ENCODE data around the gene KIF3B. TPM values are rescaled to one million over a fixed set of nuclear protein-coding genes. Genes with fewer than 3 reads are reported as not detected.

The KIF3B gene
- total and polyA plus RNA-seq, 12 donors = 8.4 to 62.1 (median 28.6) TPM

GRCh38 chr20:32363492-32363891 lies 86.0 kb downstream of the KIF3B start:
- H3K27ac ChIP-seq = peak overlapping the region in 4 of 5 donors; percentile 25 to 93 (median 71)
- TF ChIP-seq CTCF (IDR thresholded peaks at IDR 0.05) (no peak), POLR2A (IDR thresholded peaks at IDR 0.05) (no peak)
- no peaks in the 10 kb centered on the region for H3K9me3 ChIP-seq (replicated peaks in 1 of 3)
- DNase-seq = no peak
- intact Hi-C loops (cut with DNase I) = no loop called here
- H3K4me3 ChIP-seq = no peak overlapping the region
- peaks cover 42 to 85% of the 10 kb centered on the region in 2 donors for H3K4me1 ChIP-seq (replicated peaks in 1 of 2)
- 30 to 58% (median 48%) methylated on average over 2 of the region's 2 CpGs for WGBS, 4 donors
- no peaks in the 10 kb centered on the region for H3K27me3 ChIP-seq
- H3K36me3 ChIP-seq (replicated peaks in 1 of 2) = no peaks in the 10 kb centered on the region

GRCh38 chr20:32364554-32365208 lies 87.2 kb downstream of the KIF3B start:
- WGBS, 4 donors = 70 to 79% (median 77%) methylated on average over 7 of the region's 7 CpGs
- Histone ChIP-seq H3K36me3 (replicated peaks in 1 of 2) (peaks cover 0 to 11% of the 10 kb centered on the region in 2 donors), H3K4me1 (replicated peaks in 1 of 2) (peaks cover 42 to 81% of the 10 kb centered on the region in 2 donors), H3K4me3 (no peak overlapping the region), H3K27ac (peak overlapping the region in 1 of 5 donors; percentile 73), H3K27me3 (no peaks in the 10 kb centered on the region), H3K9me3 (replicated peaks in 1 of 3) (no peaks in the 10 kb centered on the region)
- intact Hi-C loops (cut with DNase I) = no loop called here
- no peak for TF ChIP-seq CTCF (IDR thresholded peaks at IDR 0.05)
- no peak for TF ChIP-seq POLR2A (IDR thresholded peaks at IDR 0.05)
- DNase-seq = no peak

- no peak overlapping the region for H3K4me3 ChIP-seq
- no peaks in the 10 kb centered on the region for H3K9me3 ChIP-seq (replicated peaks in 1 of 3)
- TF ChIP-seq POLR2A (IDR thresholded peaks at IDR 0.05) (no peak), CTCF (IDR thresholded peaks at IDR 0.05) (no peak)
- intact Hi-C loops (cut with DNase I) = no loop called here
- H3K27ac ChIP-seq = no peak overlapping the region
- peaks cover 0 to 20% of the 10 kb centered on the region in 2 donors for H3K36me3 ChIP-seq (replicated peaks in 1 of 2)
- no peak for DNase-seq
- WGBS, 4 donors = 62 to 71% (median 65%) methylated on average over 5 of the region's 5 CpGs
- H3K4me1 ChIP-seq (replicated peaks in 1 of 2) = peaks cover 37 to 72% of the 10 kb centered on the region in 2 donors
- H3K27me3 ChIP-seq = no peaks in the 10 kb centered on the region
These were observed 88.1 kb downstream of the KIF3B start for GRCh38 chr20:32365564-32365963.

- intact Hi-C loops (cut with DNase I) = no loop called here
- Histone ChIP-seq H3K4me3 (no peak overlapping the region), H3K36me3 (replicated peaks in 1 of 2) (peaks cover 0 to 25% of the 10 kb centered on the region in 2 donors), H3K27ac (no peak overlapping the region), H3K4me1 (replicated peaks in 1 of 2) (peaks cover 29 to 70% of the 10 kb centered on the region in 2 donors), H3K27me3 (no peaks in the 10 kb centered on the region), H3K9me3 (replicated peaks in 1 of 3) (no peaks in the 10 kb centered on the region)
- 84 to 94% (median 86%) methylated on average over 2 of the region's 2 CpGs for WGBS, 4 donors
- TF ChIP-seq CTCF (IDR thresholded peaks at IDR 0.05) (no peak), POLR2A (IDR thresholded peaks at IDR 0.05) (no peak)
- DNase-seq = no peak
These were observed 88.9 kb downstream of the KIF3B start for GRCh38 chr20:32366380-32366779.

Data from adrenal gland (tissue), 12 donors.